Heart left ventricle (tissue), 13 donors: ENCODE results near the gene LRRC26.

Experiments used
- POLR2A ChIP-seq, 2 donors: fragments of 450-650 bp; IDR thresholded peaks; one replicate each; pipeline ENCODE4 v1.6.1; 2017; ENCODE audit warnings: antibody characterized with exemption in 2 of 2, mild to moderate bottlenecking in 2 of 2, moderate library complexity in 2 of 2
- TF ChIP-seq, protein P1 (sequence below), 12 donors: fragments of 200-600 bp; sonication (generic) in 4 of 12; IDR thresholded peaks; one replicate each; pipeline versions ENCODE4 v1.5.0 to v1.8.0; 2018 to 2022; ENCODE audit warnings: antibody characterized with exemption in 12 of 12, mild to moderate bottlenecking in 5 of 12
- donor health status: ischemic (EF 13 %, LVEDD 7.1; RV severe dilation, severe dysfunction).
- donor health status: DM: no; HTN: yes; CAD: no.
- donor health status: DM: no; HTN: no; CAD: no.
- donor health status: ischemic (EF 25% LVEDD 6.9; RV normal size, moderate dysfunction).
- donor health status: ischemic (EF 25% LVEDD 5.7; RV mildly dilated, moderate dysfunction).
- donor health status: ischemic (EF 35%, LVEDD 5.7; RV mildly dilated, moderate dysfunction).
- donor health status: nonischemic (EF 11% LVEDD 7.7; RV severe dilation, severe dysfunction).
- donor health status: DM: yes; HTN: yes; CAD: no.
- donor health status: PGD.
- donor health status: ischemic (EF 29% LVEDD 5.4; RV normal size, mild dysfunction).
- donor health status: nonischemic (EF 23%, LVEDD 6.1; RV moderate dilation, normal function).

DNA sequence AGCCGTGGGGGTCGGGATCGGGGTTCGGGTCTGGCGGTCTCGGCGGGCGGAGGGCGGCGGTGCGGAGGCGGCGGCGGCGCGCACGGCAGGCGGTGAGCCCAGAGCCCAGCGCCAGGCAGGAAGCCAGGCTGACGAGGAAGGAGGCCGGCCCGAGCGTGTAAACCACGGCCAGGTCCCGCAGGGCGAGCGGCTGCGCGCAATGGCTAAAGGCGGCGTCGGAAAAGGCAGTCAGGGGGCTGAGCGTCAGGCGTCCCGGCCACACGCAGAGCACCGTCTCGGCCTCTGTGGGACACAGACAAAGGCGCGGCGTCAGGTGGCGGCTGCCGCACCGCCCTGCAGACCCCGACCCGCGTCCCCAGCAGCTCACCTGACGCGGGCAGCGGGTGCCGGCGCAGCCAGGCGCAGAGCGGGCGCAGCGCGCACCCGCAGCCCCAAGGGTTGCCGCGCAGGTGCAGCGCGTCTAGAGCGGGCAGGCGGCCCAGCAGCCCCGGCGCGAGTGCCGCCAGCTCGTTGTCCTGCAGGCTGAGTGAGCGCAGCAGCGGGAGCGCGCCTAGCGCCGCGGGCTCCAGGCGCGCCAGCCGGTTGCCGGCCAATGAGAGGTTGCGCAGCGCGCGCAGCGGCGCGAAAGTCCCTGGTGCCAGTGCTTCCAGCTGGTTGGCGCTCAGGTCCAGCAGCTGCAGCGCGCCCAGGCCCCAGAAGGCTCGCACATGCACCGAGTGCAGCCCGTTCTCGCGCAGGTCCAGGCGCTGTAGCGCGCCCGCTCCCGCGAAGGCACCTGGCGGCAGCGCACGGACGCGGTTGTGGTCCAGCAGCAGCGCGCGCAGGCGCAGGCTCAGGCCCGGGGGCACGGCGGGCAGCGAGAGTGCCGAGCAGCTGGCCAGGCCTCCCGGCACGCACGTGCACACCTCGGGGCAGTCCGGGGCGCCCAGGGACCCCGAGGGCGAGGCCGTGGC, 671 bp downstream of the LRRC26 start:
- TF ChIP-seq, protein P1, sequence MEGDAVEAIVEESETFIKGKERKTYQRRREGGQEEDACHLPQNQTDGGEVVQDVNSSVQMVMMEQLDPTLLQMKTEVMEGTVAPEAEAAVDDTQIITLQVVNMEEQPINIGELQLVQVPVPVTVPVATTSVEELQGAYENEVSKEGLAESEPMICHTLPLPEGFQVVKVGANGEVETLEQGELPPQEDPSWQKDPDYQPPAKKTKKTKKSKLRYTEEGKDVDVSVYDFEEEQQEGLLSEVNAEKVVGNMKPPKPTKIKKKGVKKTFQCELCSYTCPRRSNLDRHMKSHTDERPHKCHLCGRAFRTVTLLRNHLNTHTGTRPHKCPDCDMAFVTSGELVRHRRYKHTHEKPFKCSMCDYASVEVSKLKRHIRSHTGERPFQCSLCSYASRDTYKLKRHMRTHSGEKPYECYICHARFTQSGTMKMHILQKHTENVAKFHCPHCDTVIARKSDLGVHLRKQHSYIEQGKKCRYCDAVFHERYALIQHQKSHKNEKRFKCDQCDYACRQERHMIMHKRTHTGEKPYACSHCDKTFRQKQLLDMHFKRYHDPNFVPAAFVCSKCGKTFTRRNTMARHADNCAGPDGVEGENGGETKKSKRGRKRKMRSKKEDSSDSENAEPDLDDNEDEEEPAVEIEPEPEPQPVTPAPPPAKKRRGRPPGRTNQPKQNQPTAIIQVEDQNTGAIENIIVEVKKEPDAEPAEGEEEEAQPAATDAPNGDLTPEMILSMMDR (IDR thresholded peaks at IDR 0.05), result no peak
- no peak for TF ChIP-seq POLR2A (IDR thresholded peaks at IDR 0.05)
